ENCODE measurements around the gene EPX. TPM values are rescaled to one million over a fixed set of nuclear protein-coding genes. Genes with fewer than 3 reads are reported as not detected.
A peak's percentile ranks its signal among the peaks of the same experiment; 100 is the strongest.

The EPX gene
- total RNA-seq, 2 donors from 2014 or later, result not detected

DNA sequence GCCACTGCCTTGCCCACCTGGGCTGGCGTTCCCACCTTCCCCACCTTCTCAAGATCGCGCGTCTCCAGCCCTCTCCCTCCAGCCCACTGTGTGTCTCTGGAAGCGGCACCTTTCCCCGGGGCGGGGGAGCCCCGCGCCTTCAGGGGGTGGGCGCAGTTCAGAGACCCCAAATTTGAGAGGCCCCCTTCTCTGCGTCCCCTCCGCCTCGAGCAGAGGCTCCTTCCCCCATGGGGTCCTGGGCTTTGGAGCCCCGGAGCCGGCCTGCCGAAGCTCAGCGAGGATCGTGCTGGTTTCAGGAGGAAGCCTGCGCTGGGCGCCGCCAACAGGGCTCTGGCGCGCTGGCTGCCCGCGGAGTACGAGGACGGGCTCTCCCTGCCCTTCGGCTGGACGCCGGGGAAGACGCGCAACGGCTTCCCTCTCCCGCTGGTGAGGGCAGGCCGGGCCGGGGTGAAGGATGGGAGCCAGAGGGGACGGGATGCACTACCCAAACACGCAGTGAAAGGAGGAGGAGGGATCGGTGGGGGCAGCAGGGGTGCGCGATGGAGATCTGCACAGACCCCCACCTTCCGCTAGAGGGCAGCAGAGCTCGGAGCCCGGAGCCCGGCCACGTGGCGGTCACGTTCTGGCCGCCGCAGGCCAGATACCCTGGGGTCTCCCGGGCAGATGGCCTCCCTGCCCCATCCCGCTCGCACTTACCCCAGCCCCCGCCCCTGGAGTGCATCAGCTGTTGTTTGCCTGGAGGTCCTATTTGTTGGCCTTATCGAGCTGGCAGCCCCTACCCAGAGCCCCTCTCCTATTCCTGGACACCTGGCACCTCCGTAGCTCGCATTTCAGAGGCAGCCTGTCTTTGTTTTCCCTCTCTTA is 57.0 kb downstream of the EPX start:
- DNase-seq, result peak; percentile 95
- Histone ChIP-seq H3K9me3 (ENCODE audit: control insufficient read depth, low read length) (no peaks in the 10 kb centered on the region), H3K36me3 (ENCODE audit: control insufficient read depth, insufficient read depth, low read length) (no peaks in the 10 kb centered on the region), H3K9ac (ENCODE audit: extremely low read depth, low read length, poor library complexity, severe bottlenecking) (no peak overlapping the region), H3K27ac (ENCODE audit: low read depth, low read length) (no peak overlapping the region), H3K27me3 (ENCODE audit: control insufficient read depth, insufficient read depth, low read length, poor library complexity, severe bottlenecking) (peaks cover 94% of the 10 kb centered on the region), H3K4me1 (ENCODE audit: control insufficient read depth, insufficient read depth, low read length) (no peaks in the 10 kb centered on the region), H3K4me3 (ENCODE audit: low read length) (peak overlapping the region; percentile 58)
- H3K27ac Mint-ChIP-seq, result no peak overlapping the region
- TF ChIP-seq, protein P1, sequence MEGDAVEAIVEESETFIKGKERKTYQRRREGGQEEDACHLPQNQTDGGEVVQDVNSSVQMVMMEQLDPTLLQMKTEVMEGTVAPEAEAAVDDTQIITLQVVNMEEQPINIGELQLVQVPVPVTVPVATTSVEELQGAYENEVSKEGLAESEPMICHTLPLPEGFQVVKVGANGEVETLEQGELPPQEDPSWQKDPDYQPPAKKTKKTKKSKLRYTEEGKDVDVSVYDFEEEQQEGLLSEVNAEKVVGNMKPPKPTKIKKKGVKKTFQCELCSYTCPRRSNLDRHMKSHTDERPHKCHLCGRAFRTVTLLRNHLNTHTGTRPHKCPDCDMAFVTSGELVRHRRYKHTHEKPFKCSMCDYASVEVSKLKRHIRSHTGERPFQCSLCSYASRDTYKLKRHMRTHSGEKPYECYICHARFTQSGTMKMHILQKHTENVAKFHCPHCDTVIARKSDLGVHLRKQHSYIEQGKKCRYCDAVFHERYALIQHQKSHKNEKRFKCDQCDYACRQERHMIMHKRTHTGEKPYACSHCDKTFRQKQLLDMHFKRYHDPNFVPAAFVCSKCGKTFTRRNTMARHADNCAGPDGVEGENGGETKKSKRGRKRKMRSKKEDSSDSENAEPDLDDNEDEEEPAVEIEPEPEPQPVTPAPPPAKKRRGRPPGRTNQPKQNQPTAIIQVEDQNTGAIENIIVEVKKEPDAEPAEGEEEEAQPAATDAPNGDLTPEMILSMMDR (conservative IDR thresholded peaks at IDR 0.05), result peak; percentile 99
- 12 to 24% methylated on average over 17 to 57 of the region's 57 CpGs for WGBS, 2 experiments (ENCODE audit: insufficient coverage in 1 of 2, insufficient read length in 1 of 2)
- peak overlapping the region; percentile 38 for H3K4me3 Mint-ChIP-seq
- H3K9me3 Mint-ChIP-seq, result peaks cover 10% of the 10 kb centered on the region
- H3K27me3 Mint-ChIP-seq (ENCODE audit: insufficient read depth), result peaks cover 95% of the 10 kb centered on the region
- H3K4me1 Mint-ChIP-seq, result no peaks in the 10 kb centered on the region
- no peaks in the 10 kb centered on the region for H3K36me3 Mint-ChIP-seq (ENCODE audit: low read depth)

DNA sequence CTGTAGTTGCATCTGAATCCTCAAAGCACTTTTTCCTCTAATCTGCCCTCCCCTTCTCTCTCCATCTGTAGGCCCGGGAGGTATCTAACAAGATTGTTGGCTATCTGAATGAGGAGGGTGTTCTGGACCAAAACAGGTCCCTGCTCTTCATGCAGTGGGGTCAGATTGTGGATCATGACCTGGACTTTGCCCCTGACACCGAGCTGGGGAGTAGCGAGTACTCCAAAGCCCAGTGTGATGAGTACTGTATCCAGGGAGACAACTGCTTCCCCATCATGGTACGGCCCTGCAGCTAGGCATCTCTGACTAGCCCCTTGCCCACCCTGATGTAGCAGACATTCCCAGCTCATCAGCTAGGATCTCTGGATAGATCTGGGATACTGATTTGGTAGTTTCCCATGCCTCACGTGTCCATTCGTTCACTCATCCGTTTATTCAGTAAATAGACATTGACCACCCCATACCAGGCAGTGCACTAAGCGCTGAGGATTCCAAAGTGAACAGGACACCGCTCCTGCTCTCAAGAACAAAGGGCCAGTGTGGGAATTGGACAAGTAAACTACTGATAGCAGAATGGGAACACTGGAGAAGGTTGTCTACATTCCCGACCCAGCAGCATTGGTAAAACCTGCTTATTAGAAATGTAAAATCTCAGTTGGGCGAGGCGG is 58.0 kb downstream of the EPX start:
- TF ChIP-seq, protein P1 (conservative IDR thresholded peaks at IDR 0.05), result no peak
- Histone ChIP-seq H3K9me3 (ENCODE audit: control insufficient read depth, low read length) (no peaks in the 10 kb centered on the region), H3K4me1 (ENCODE audit: control insufficient read depth, insufficient read depth, low read length) (no peaks in the 10 kb centered on the region), H3K36me3 (ENCODE audit: control insufficient read depth, insufficient read depth, low read length) (no peaks in the 10 kb centered on the region), H3K27ac (ENCODE audit: low read depth, low read length) (no peak overlapping the region), H3K9ac (ENCODE audit: extremely low read depth, low read length, poor library complexity, severe bottlenecking) (no peak overlapping the region), H3K4me3 (ENCODE audit: low read length) (no peak overlapping the region), H3K27me3 (ENCODE audit: control insufficient read depth, insufficient read depth, low read length, poor library complexity, severe bottlenecking) (peaks cover 84% of the 10 kb centered on the region)
- Mint-ChIP-seq H3K27me3 (ENCODE audit: insufficient read depth) (peaks cover 91% of the 10 kb centered on the region), H3K9me3 (peaks cover 10% of the 10 kb centered on the region), H3K4me3 (no peak overlapping the region), H3K36me3 (ENCODE audit: low read depth) (no peaks in the 10 kb centered on the region), H3K27ac (no peak overlapping the region), H3K4me1 (no peaks in the 10 kb centered on the region)
- WGBS, 2 experiments (ENCODE audit: insufficient coverage in 1 of 2, insufficient read length in 1 of 2), result 94 to 96% methylated on average over 11 to 12 of the region's 12 CpGs
- DNase-seq, result peak; percentile 44

DNA sequence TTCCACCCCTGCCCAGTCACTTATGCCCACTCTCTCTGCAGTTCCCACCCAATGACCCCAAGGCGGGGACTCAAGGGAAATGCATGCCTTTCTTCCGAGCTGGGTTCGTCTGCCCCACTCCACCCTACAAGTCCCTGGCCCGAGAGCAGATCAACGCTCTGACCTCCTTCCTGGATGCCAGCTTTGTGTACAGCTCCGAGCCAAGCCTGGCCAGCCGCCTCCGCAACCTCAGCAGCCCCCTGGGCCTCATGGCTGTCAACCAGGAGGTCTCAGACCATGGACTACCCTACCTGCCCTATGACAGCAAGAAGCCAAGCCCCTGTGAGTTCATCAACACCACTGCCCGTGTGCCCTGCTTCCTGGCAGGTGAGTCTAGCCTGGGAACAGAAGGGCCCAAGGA is 59.6 kb downstream of the EPX start:
- H3K27me3 Mint-ChIP-seq (ENCODE audit: insufficient read depth), result peaks cover 87% of the 10 kb centered on the region
- peak; percentile 45 for DNase-seq
- Histone ChIP-seq H3K4me1 (ENCODE audit: control insufficient read depth, insufficient read depth, low read length) (no peaks in the 10 kb centered on the region), H3K27me3 (ENCODE audit: control insufficient read depth, insufficient read depth, low read length, poor library complexity, severe bottlenecking) (peaks cover 71% of the 10 kb centered on the region), H3K27ac (ENCODE audit: low read depth, low read length) (no peak overlapping the region), H3K9ac (ENCODE audit: extremely low read depth, low read length, poor library complexity, severe bottlenecking) (no peak overlapping the region), H3K36me3 (ENCODE audit: control insufficient read depth, insufficient read depth, low read length) (no peaks in the 10 kb centered on the region), H3K9me3 (ENCODE audit: control insufficient read depth, low read length) (no peaks in the 10 kb centered on the region), H3K4me3 (ENCODE audit: low read length) (no peak overlapping the region)
- TF ChIP-seq, protein P1 (conservative IDR thresholded peaks at IDR 0.05), result no peak
- H3K4me1 Mint-ChIP-seq, result no peaks in the 10 kb centered on the region
- WGBS, 2 experiments (ENCODE audit: insufficient coverage in 1 of 2, insufficient read length in 1 of 2), result 72 to 80% methylated on average over 6 to 9 of the region's 9 CpGs
- H3K27ac Mint-ChIP-seq, result no peak overlapping the region
- H3K36me3 Mint-ChIP-seq (ENCODE audit: low read depth), result no peaks in the 10 kb centered on the region
- no peak overlapping the region for H3K4me3 Mint-ChIP-seq
- peaks cover 10% of the 10 kb centered on the region for H3K9me3 Mint-ChIP-seq

All from endodermal cell (in vitro differentiated cells).